Hepatic stellate cell (primary cell): ENCODE measurements around the gene KMT2C.

Experiments used
- DNase-seq: peaks from one replicate; pipeline ENCODE4 v3.0.0; 2011; ENCODE audit warnings: low spot score

KMT2C gene

GRCh38 chr7:152105205-152105604 lies 330.6 kb downstream of the KMT2C start:
- DNase-seq = no peak

- DNase-seq = no peak
These were observed 332.1 kb downstream of the KMT2C start for GRCh38 chr7:152103691-152104090.

GRCh38 chr7:152103066-152103465 lies 332.7 kb downstream of the KMT2C start:
- DNase-seq = no peak

- no peak for DNase-seq
These were observed 338.5 kb downstream of the KMT2C start for GRCh38 chr7:152097330-152097729.

GRCh38 chr7:152095771-152096170 lies 340.0 kb downstream of the KMT2C start:
- DNase-seq = no peak

GRCh38 chr7:152093717-152094116 lies 342.1 kb downstream of the KMT2C start:
- no peak for DNase-seq

GRCh38 chr7:152090747-152091146 lies 345.1 kb downstream of the KMT2C start:
- DNase-seq = no peak

- no peak for DNase-seq
These were observed 346.6 kb downstream of the KMT2C start for GRCh38 chr7:152089183-152089582.

GRCh38 chr7:152086513-152086912 lies 349.3 kb downstream of the KMT2C start:
- no peak for DNase-seq

- no peak for DNase-seq
These were observed 350.7 kb downstream of the KMT2C start for GRCh38 chr7:152085131-152085530.
